K562 treated with DMSO at 1 percent for 12 hours (cell line): ENCODE results near the gene TGM5. TPM values are rescaled to one million over a fixed set of nuclear protein-coding genes. Genes with fewer than 3 reads are reported as not detected.

Experiments
- total RNA-seq: library from RNA; unstranded; fragments of 300-600 nt; gene quantifications from 2 replicates; pipeline ENCODE4 v1.2.3, GENCODE V29; 2022; ENCODE audit not compliant: insufficient read depth

Gene TGM5
- not detected in 2 replicates for total RNA-seq

GRCh38 chr15:43266834-43267233 is at the start of gene TGM5:
Gene TGM5, minus strand, starts transcription at chr15:43266928. Its CDS starts 79 bp downstream, at chr15:43266849.

GRCh38 chr15:43302205-43302817 is 35.6 kb upstream of the TGM5 start, which contains the start of gene TGM7:
Gene TGM7, minus strand, starts transcription at chr15:43302255.

GRCh38 chr15:43220991-43221403 is 45.7 kb downstream of the TGM5 start, which contains the start of gene EPB42:
Gene EPB42, minus strand, starts transcription at chr15:43221018. Its CDS starts 193 bp downstream, at chr15:43220825.

GRCh38 chr15:43185157-43186002 is 81.3 kb downstream of the TGM5 start, which contains the start of gene CCNDBP1:
Gene CCNDBP1, plus strand, starts transcription at chr15:43185403. Its CDS starts 96 bp downstream, at chr15:43185499.

Other genes with a start within 250 kb of the TGM5 start
- 2.8 and 11.1 TPM in 2 replicates for gene UBR1, start 160.9 kb downstream of the TGM5 start, total RNA-seq
- gene TMEM62, start 133.3 kb downstream of the TGM5 start, total RNA-seq = 9.3 and 16.6 TPM in 2 replicates
- 94.1 and 128 TPM in 2 replicates for gene CCNDBP1, start 81.5 kb downstream of the TGM5 start, total RNA-seq
- gene EPB42, start 45.9 kb downstream of the TGM5 start, total RNA-seq = 0.99 and 1.7 TPM in 2 replicates
- not detected in 2 replicates for gene TGM7, start 35.3 kb upstream of the TGM5 start, total RNA-seq
- gene LCMT2, start 63.6 kb upstream of the TGM5 start, total RNA-seq = 4.2 and 6.2 TPM in 2 replicates
- gene ZSCAN29, start 104.1 kb upstream of the TGM5 start, total RNA-seq = 5.3 and 33.9 TPM in 2 replicates
- gene TUBGCP4, start 104.2 kb upstream of the TGM5 start, total RNA-seq = 8.3 and 38.2 TPM in 2 replicates
- 13.5 and 29.2 TPM in 2 replicates for gene TP53BP1, start 226.2 kb upstream of the TGM5 start, total RNA-seq